HG02973 (cell line): ENCODE data around the gene VPS8.

Experiments used
- ATAC-seq: cut with Tn5 transposase; IDR thresholded peaks from one replicate; pipeline ENCODE4 v1.9.1; 2021; ENCODE audit warnings: moderate library complexity; ENCODE audit not compliant: unreplicated experiment

Gene VPS8

DNA sequence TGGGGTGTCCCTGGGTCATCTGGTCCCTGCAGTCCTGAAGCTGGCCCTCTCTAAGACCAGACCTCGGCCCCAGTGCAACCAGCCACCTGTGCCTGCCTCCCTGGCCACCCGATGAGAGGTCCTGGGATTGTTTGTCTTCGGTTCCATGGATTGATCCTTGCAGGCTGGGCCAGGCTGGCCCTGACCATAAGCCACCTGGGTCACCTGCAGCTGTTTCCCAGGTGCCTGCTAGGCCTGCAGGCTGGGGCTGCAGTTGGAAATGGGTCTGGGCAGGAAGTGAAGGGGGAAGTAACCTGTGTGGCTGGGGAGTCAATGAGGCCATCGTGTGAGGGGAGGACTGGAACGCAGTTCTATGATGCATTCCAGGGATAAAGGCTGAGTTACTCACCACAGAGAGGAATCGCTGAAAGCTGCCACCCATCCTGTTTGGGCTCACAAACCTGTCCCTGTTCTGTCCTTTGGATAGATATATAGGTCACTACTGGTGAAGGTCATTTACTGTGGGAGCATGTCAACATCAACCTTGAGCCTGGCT is 30.9 kb upstream of the VPS8 start:
- no peak for ATAC-seq

DNA sequence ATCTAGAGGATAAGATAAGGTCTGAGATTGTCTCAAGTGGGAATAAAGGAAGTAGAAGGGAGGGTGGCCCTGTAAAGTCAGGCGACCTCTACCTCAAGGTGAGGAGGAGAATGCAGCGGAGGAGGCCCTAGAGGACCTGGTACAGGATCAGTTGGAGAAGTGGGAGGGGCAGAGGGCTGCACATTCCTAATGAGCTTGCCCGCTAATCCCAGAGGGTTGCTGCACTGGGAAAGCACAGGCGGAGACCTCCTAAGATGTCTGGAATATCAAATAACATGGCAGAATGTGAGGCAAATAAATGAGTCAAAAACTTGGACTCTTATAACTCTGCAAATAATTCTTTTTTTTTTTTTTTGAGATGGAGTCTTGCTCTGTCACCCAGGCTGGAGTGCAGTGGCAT is 30.2 kb upstream of the VPS8 start:
- ATAC-seq: no peak

DNA sequence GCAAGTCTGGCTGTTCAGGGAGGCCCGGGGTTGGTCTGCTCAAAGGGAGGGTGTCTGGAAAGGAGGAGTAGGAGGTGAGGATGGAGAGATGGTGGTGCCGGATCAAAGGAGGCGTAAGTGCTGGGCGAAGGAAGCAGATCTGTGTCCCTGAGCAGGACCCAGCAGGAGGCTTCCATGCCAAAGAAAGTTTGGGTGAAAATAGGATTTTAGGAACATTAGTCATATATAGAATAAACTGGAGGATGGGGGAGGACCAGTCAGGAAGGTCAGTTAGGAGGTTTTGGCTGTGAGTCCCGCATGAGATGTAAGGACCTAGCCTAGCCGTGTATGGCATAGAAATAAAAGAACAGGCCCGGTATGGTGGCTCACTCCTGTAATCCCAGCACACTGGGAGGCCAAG is 28.6 kb upstream of the VPS8 start:
- no peak for ATAC-seq

DNA sequence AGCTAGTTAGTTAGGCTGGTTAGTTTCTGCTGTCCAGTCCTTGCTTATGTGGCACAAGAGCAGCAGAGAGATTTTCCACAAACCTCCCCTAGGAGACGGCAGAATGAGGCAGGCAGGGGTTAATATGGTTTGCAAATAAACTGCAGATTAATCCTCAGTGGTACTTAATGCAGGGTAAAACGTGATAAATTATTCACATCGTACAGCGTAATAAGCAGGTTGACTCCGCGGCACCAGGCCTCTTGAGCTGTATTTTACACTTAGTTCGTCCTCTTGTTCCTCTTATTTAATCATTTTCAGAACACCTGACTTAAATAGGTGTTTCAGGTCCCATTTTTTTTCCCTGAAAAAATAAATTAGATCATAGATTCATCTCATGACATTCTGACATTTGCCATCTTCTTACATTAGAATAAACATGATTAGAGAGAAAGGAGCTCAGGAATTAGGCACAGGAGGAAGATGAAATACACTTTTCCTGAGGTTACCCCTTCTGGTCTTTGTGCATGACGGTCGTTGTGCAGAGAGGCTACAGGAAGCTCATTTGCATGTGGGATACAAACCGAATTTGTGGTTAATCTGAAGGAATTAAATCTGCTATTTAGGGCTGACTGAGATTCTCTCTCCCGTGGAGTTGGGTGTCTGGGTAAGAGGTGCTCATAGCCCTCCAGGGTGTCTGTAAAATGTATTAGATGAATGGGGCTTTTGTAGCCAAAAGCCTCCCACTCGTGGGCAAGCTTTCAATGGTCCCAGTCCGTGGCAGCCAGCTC is 27.1 kb upstream of the VPS8 start:
- no peak for ATAC-seq

DNA sequence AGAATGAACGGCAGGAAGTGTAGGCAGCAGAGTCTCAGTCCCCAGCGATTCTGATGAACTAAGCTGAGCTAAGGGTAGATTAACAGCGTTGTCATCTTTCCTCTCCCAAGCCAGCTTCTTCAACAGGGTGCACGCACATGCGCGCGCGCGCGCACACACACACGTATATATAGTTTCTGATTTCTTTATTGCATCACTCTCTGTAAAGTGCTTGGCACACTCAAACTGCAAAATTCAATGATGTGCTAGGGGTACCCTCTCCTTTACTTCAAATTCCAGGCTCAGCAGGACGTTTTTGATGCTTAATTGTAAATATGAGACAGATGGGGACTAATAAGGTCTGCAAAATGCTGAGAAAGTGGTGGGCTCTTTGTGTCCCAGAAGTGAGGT is 26.1 kb upstream of the VPS8 start:
- ATAC-seq: no peak

DNA sequence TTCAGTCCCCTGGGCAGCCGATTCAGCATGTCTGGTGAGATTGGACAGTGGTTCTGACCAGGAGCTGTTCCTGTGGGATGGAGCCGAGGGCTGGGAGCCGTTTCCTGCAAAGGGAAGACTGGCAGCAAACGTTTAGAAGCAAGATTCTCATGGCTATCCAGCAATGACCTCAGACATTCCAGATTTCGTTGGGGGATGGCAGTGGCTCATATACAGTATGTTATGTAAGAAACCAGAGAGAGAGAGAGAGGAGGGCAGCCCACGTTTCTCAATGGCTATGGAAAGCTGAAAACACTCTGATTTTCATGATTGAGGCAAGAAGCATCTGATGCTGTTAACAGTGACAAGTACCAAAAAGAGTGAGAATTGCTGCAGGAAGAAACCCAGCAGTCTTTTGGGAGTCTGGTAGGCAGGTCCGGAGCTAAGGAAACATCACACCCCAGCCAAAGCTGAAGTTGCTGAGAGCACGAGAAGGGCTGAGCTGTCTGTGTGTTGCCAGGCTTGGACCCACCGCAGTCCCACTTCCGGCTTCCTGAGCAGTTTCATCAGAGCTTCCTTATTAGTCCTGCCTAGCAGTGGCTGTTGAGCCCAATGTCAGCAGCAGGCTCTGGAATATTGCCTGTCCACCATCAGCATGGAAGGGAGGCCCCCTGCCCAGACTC is 25.6 kb upstream of the VPS8 start:
- no peak for ATAC-seq

DNA sequence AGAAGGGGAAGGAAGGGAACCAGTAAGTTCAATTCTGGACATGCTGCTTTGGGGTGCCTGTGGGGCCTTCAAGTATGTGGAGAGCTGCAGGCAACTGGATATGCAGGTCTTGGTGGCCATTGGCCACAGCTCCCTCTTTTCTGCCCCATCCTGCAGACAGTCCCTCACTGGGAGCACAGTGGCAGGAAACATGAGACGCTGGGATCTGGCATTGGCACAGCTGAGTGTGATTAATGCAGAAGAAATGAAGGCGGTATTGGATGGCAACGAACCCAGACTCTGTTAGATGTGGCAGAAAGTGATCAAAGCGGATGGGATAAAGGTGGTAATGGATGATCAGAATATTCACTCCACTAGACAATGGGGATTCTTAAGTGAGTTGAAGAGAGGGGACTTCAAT is 23.2 kb upstream of the VPS8 start:
- no peak for ATAC-seq

DNA sequence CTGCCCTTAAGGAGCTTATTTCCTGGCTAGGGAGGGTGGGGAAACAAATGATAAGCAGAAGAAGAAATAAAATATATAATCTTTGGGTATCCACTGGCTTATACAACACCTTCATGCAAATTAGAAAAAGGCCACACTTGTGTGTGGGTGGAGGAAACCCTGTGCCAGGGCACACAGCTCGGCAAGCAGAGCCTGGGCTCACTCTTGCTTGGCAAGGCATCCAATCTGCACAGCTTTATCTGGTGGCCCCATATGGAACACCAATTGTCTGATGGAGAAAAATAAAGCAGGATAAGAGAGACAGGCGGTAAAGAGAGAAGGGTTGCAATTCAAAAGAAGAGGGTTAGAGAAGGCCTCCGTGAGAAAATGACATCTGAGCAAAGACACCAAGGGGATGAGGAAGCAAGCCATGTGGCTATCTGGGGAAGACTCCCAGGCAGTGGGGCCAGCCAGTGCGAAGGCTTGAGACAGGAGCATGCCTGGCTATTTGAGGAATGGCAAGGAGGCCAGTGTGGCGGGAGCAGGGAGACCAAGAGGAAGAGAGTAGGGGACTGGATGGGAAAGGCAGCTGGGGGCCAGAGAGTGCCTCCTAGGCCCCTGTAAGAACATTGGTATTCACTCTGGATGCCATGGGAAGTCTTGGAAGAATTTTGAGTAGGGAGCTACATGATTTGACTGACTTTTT is 22.5 kb upstream of the VPS8 start:
- ATAC-seq: no peak

DNA sequence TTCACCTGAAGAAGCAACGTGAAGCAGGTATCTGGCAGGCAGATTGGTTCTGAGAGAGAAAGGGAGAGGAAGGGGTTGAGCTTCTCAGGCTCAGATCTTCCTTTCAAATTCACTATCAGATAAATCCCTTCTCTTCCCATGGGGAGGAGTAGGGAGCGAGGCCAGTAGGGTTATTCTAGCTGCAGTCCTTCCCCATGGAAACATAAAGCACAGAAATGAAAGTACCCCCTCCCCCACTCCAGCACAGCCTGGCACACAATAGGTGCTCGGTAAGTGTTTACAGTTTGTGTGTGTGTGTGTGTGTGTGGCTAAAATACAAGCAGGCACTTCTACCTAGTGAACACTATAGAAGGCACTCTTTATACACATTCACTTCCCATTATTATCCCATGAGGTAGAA is 20.8 kb upstream of the VPS8 start:
- no peak for ATAC-seq

DNA sequence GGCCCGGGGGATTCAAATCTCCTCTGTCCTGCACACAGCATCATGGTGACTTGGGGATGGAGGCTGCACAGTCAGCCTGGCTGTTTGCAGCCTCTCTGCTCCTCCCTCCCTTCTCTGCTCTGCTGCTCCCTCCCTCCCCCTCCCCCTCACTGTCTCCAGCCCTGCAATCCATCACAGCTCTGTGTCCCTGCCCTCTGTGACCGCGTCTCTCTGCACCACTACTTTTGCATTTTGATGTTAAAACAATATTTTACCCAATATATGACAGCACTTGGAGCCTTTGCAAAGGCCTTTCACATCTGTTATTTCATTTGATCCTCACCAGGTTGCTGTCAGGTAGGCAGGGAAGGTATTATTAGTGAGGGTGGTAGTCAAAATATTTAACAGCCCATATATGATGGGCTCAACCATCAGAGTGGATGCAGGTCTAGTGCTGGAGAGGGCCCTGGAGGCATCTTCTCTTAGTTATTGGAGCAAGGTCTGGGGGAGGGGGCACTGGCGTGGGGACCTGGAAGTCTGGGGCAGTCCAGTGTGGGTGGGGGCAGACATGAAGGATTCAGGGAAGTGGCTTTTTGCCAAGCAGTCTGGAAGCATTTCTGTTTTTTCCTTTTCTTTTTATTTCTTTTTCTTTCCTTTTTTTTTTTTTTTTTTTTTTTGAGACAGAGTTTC is 16.3 kb upstream of the VPS8 start:
- ATAC-seq: no peak

DNA sequence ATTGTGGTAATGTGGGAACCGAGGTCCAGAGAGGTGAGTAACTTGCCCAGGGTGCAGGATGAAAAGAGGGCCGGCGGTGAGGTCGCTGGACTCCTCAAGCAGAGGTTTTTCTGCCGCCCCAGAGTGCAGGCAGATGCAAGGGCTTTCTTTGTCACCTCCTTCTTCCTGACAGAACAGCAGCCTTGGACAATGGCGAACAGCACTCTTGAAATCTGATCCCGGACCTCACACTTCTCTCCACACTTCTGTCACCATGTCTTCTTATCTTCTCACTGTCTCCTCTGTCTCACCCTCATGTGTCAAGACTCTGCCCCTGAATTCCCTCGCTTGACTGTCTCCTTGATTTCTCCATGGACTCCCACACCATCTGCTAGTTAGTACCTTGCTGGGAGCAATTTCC is 15.4 kb upstream of the VPS8 start:
- ATAC-seq: no peak

DNA sequence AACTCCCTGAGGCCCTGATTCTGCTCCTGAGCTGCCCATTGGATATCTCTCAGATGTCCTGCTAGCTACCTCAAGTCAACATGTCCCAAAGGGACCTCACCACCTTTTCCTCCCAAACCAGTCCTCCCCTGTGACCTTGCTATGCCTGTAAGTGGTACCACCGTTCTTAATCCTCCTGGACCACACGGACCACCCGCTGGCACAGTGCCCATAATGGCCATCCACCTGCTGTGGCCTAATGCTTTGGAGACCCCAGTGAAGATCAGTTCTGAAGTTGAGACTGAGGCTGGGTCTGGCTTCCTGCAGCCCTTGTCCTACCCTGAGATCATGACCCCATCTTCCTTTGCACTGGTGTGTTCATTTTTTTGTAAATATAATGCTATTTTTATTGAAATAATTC is 15.0 kb upstream of the VPS8 start:
- ATAC-seq: no peak

DNA sequence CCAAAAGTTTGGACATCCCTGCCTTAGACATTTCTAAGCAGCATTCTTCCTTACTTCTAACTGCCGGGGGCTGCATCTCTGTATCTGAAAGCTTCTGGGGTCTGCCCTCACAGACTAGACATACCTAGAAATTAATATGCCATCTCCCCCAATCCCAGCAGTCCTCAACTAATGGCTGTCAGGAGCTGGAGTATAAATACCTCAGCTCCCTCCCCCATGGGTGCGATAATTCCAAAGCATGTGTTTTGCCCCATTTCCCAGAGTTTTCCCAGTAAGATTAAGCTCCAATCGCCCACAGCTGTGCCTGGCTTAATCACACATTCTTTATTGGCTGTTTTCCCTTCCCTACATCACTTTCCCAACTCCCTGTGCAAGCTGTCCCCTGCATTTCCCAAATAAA is 13.8 kb upstream of the VPS8 start:
- no peak for ATAC-seq

DNA sequence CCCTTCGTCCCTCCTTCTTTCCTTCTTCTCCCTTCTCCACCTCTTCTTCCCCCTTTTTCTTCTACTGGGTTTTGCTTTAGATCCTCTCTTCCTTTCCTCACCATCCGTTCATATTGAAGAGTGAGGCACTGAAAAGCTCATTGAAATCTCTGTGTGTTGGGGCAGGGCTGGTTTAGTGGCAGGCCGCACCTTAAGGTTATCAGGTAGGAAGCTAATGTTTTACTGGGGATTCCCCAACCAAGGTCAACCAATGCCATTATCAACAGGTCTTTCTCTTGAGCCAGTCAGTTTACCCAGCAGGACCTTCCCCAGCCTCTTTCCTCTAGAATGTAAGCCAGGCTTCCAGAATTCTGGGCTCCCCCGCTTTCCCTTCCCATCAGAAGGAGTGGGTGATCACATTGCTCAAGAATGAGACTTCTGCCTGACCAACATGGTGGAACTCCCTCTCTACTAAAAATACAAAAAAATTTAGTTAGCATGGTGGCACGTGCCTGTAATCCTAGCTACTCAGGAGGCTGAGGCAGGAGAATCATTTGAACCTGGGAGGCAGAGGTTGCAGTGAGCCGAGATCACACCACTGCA is 11.5 kb upstream of the VPS8 start:
- no peak for ATAC-seq

DNA sequence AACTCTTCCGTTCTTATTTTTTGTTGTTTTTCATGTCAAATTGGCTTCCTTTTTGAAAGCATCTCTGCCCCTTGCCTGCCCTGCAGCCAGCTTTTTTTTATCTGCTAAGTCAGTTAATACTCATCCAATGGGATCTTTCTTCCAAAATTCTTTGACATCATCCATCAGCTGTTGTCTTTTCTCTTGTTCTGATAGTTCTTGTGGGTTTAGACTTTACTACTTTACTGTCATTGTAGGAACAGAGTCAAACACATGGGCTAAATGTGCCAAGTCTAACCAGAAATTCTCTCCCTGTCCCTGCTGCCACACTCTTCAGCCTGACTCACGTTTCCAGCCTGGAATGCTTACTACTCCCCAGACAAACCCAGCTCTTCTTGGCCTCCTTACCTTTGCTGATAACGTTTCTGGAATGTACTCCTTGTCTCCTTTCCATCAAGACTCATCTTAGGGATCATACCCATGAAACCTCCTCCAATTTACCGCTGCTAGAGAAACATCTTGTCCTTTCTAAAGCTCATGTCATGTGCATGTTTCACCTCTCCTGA is 10.7 kb upstream of the VPS8 start:
- no peak for ATAC-seq

DNA sequence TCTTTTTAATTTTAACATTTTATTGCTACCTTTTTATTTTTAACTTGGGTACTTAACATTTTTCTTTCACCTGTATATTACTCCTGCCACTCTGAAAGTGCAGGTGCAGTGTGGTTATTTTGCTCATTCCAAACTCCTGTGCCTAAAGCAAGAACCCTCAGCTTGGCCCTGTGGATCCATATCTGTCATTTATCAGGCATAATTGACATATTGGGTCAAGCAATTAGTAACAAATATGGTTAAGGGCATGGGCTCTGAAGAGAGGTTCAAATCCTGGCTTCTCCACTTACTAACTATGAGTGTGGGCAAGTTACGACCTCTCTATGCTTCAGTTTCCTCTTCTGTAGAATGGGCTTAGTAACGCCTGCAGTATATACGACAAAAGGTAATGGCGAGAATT is 9.8 kb upstream of the VPS8 start:
- no peak for ATAC-seq

DNA sequence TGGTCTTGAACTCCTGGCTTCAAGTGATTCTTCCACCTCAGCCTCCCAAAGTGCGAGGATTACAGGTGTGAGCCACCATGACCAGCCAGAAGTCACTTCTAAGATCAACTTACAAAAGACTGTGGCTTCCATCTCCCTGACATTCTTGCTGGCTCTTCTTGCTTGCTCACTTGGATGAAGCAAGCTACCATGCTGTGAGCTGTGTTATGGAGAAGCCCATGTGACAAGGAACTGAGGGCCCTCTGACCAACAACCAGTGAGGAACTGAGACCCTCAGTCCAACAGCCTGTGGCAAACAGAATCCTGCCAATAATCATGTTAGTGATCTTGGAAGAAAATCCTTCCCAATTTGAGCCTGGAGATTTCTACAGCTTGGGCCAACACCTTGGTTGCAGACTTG is 7.2 kb upstream of the VPS8 start:
- ATAC-seq: no peak

DNA sequence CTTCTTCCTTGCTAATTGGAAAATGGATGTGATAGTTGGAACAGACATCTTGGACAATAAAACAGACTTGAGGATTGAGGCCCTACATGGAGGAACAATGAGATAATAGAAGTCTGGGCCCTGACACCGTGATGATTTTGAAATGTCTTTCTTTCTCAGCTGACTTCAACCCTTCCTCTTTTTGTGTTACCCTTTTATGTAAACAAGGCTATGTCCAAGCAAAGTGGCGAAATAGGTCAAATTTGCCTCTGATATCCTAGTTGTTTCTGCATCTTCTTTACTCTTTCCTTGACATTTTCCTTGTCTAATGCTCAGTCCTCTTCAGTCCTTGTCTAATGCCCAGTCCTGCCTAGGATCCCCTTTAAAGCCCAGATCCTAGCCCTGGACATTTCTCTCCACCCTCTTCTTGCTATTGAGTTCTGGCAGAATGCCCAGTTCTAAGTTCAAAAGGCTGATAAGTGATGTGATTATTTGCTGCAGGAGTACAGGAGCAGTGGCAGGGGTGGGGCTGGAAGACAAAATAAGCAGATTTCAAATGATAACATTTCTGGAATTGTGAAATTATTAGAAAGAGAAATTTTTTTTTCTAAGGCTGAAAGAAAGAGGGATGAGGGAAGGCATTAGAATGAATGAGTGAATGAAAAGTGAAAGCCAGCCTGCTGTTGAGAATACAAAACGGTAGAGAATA is 6.5 kb upstream of the VPS8 start:
- no peak for ATAC-seq

DNA sequence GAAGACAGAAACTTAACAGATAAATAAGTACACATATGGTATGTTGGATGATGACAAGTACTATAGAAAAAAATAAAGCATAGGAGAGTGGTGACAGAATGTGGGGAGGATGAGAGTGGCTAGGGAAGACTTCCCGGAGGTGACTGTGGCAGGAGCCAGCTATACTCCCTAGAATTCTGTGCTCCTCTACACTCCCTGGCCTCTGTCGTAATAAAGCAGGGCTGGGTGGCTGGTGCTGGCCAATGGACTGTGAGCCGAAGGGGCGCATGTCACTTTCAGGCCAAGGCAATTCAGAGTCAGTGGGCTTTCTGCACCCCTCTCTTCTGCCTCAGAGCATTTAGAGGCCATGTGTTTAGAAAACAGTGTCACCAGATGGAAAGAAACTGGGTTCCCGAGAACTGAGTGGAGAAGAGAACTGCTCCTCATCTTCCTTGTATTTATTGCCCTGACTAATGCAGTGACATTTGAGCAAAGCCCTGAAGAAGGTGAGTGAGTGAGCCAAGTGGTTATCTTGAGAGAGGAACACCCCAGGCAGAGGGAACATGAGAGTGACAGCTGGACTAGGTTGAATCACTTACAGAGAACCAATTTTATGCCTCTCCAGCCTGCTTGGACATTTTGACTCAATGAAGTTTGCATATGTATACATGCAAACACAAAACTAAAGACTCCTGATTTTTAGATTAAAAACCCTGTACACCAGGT is 5.2 kb upstream of the VPS8 start:
- ATAC-seq: no peak

DNA sequence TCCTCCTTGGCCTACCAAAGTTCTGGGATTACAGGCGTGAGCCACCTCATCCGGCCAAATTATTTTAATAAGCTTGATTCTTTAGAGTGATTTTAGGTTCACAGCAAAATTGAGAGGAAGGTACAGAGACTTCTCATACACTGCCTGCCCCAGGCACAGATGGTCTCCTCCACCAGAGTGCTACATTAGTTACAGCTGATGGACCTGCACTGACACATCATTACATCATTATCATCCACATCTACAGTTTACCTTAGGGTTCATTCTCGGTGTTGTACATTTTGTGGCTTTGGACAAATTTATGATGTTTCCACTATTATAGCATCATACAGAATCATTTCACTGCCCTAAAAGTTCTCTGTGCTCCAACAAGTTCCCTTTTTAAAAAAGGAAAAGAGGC is 4.4 kb upstream of the VPS8 start:
- no peak for ATAC-seq
